Breast epithelium (tissue), 4 donors: ENCODE results near the gene CHD9. TPM values are rescaled to one million over a fixed set of nuclear protein-coding genes. Genes with fewer than 3 reads are reported as not detected.

Experiments used
- DNase-seq, 2 donors: peaks; one replicate each; pipeline ENCODE4 v3.0.0-alpha.2; 2019; ENCODE audit warnings: low spot score in 2 of 2
- H3K27ac ChIP-seq, 2 donors: fragments of 200-600 bp; sonication (generic) in 1 of 2; one replicate each; pipeline ENCODE4 v1.5.1; 2016 to 2019; ENCODE audit warnings: mild to moderate bottlenecking in 1 of 2
- H3K27me3 ChIP-seq, 2 donors: fragments of 200-600 bp; sonication (generic) in 1 of 2; one replicate each; pipeline versions ENCODE4 v1.5.1 to v1.6.0; 2017 to 2019; ENCODE audit warnings: control low read depth in 1 of 2, mild to moderate bottlenecking in 1 of 2
- H3K36me3 ChIP-seq: fragments of 200-600 bp; one replicate; pipeline ENCODE4 v1.5.1; 2019
- H3K4me1 ChIP-seq, 2 donors: fragments of 200-600 bp; sonication (generic); one replicate each; pipeline ENCODE4 v1.5.1; 2016 to 2019; ENCODE audit warnings: control low read depth in 1 of 2
- H3K4me3 ChIP-seq, 3 donors: fragments of 200-600 bp; sonication (generic); 1 replicate in 2 of 3; 2 replicates in 1 of 3; pipeline ENCODE4 v1.5.1; 2016 to 2019; ENCODE audit warnings: mild to moderate bottlenecking in 3 of 3, moderate library complexity in 2 of 3
- H3K9me3 ChIP-seq, 2 donors: fragments of 200-600 bp; sonication (generic) in 1 of 2; one replicate each; pipeline ENCODE4 v1.5.1; 2016 to 2019; ENCODE audit warnings: control low read depth in 1 of 2
- CTCF ChIP-seq, 3 donors: fragments of 450-650 bp; IDR thresholded peaks; one replicate each; pipeline ENCODE4 v1.5.1; 2016 to 2017; ENCODE audit warnings: antibody characterized with exemption in 3 of 3, mild to moderate bottlenecking in 3 of 3, moderate library complexity in 3 of 3
- POLR2A ChIP-seq: fragments of 450-650 bp; IDR thresholded peaks from one replicate; pipeline ENCODE4 v1.6.1; 2016; ENCODE audit warnings: antibody characterized with exemption, mild to moderate bottlenecking, moderate library complexity
- POLR2AphosphoS5 ChIP-seq, 3 donors: sonication (generic); formaldehyde crosslinking; IDR thresholded peaks; one replicate each; pipeline ENCODE4 v1.6.1; 2017; ENCODE audit warnings: antibody characterized with exemption in 3 of 3
- intact Hi-C: fragments of 100-400 bp; cut with DNase I; formaldehyde crosslinking; loops from one replicate; pipeline ENCODE4 v1.15.1; 2023; ENCODE audit warnings: low total_unique reads
- total RNA-seq, 3 donors: library from RNA; depleted of rRNA; stranded (reverse); fragments of >200 nt; gene quantifications; one replicate each; pipeline ENCODE4 v1.1.0, GENCODE V29; 2016

Gene CHD9
- total RNA-seq, 3 donors from 2014 or later = 93.8 to 160 (median 158) TPM

- Histone ChIP-seq H3K4me1 (no peaks in the 10 kb centered on the region), H3K27ac (no peak overlapping the region), H3K4me3 (no peak overlapping the region), H3K9me3 (no peaks in the 10 kb centered on the region), H3K36me3 (no peaks in the 10 kb centered on the region), H3K27me3 (peaks cover 0 to 7% of the 10 kb centered on the region in 2 donors)
- DNase-seq = no peak
- TF ChIP-seq POLR2A (no peak), CTCF (IDR thresholded peaks at IDR 0.05) (no peak), POLR2AphosphoS5 (IDR thresholded peaks at IDR 0.05) (no peak)
- intact Hi-C loops = no loop called here
These were observed 316.0 kb downstream of the CHD9 start for GRCh38 chr16:53370827-53371226.

GRCh38 chr16:53372992-53373871 is 318.4 kb downstream of the CHD9 start:
- peaks cover 0 to 7% of the 10 kb centered on the region in 2 donors for H3K27me3 ChIP-seq
- H3K27ac ChIP-seq = peak overlapping the region in 1 of 2 donors; percentile 54
- peak; percentile 63 to 69 for DNase-seq
- TF ChIP-seq POLR2AphosphoS5 (IDR thresholded peaks at IDR 0.05) (no peak), POLR2A (no peak), CTCF (IDR thresholded peaks at IDR 0.05) (no peak)
- intact Hi-C loops = no loop called here
- no peaks in the 10 kb centered on the region for H3K4me1 ChIP-seq
- H3K9me3 ChIP-seq = no peaks in the 10 kb centered on the region
- H3K4me3 ChIP-seq = peak overlapping the region in 2 of 3 donors; percentile 60 to 75
- no peaks in the 10 kb centered on the region for H3K36me3 ChIP-seq

- Histone ChIP-seq H3K27me3 (peaks cover 0 to 7% of the 10 kb centered on the region in 2 donors), H3K4me1 (no peaks in the 10 kb centered on the region), H3K27ac (no peak overlapping the region), H3K36me3 (no peaks in the 10 kb centered on the region), H3K4me3 (no peak overlapping the region), H3K9me3 (no peaks in the 10 kb centered on the region)
- no peak for TF ChIP-seq CTCF (IDR thresholded peaks at IDR 0.05)
- TF ChIP-seq POLR2AphosphoS5 (IDR thresholded peaks at IDR 0.05) = no peak
- no peak for TF ChIP-seq POLR2A
- intact Hi-C loops = no loop called here
- DNase-seq = no peak
These were observed 320.0 kb downstream of the CHD9 start for GRCh38 chr16:53374800-53375199.

GRCh38 chr16:53378138-53378537 is 323.3 kb downstream of the CHD9 start:
- DNase-seq = no peak
- Histone ChIP-seq H3K9me3 (no peaks in the 10 kb centered on the region), H3K4me3 (no peak overlapping the region), H3K4me1 (no peaks in the 10 kb centered on the region), H3K36me3 (no peaks in the 10 kb centered on the region), H3K27me3 (peaks cover 0 to 5% of the 10 kb centered on the region in 2 donors), H3K27ac (no peak overlapping the region)
- intact Hi-C loops = no loop called here
- TF ChIP-seq POLR2AphosphoS5 (IDR thresholded peaks at IDR 0.05) = no peak
- no peak for TF ChIP-seq CTCF (IDR thresholded peaks at IDR 0.05)
- no peak for TF ChIP-seq POLR2A

Other genes with a start within 250 kb of the CHD9 start
- 10 to 100 TPM in 1 of 3 donors, 1 to 10 TPM in 2; 1.3 to 16.4 (median 3.3) TPM for gene CHD9NB, start 2.1 kb upstream of the CHD9 start, total RNA-seq